Stimulated activated CD8-positive, alpha-beta memory T cell treated with anti-CD3 and anti-CD28 coated beads, Interleukin-2, amount 100 ng/mL, for 1 hour (primary cell): ENCODE results near the gene MTHFS.

Experiments used
- DNase-seq, 2 donors: peaks; one replicate each; pipeline ENCODE4 v3.0.0-alpha.2; 2020; ENCODE audit warnings: low read depth in 2 of 2

The MTHFS gene

GRCh38 chr15:79875213-79875612, 21.6 kb downstream of the MTHFS start:
- no peak for DNase-seq

- DNase-seq: no peak
Measured at GRCh38 chr15:79874242-79874641, 22.6 kb downstream of the MTHFS start.

GRCh38 chr15:79872358-79873017, 24.3 kb downstream of the MTHFS start:
- peak in 1 of 2 donors; percentile 16 for DNase-seq

- no peak for DNase-seq
Measured at GRCh38 chr15:79868554-79868953, 28.3 kb downstream of the MTHFS start.

GRCh38 chr15:79863886-79864285, 32.9 kb downstream of the MTHFS start:
- DNase-seq: no peak

- no peak for DNase-seq
Measured at GRCh38 chr15:79862191-79862590, 34.6 kb downstream of the MTHFS start.

GRCh38 chr15:79860661-79861060, 36.2 kb downstream of the MTHFS start:
- DNase-seq: no peak

- no peak for DNase-seq
Measured at GRCh38 chr15:79858469-79858868, 38.3 kb downstream of the MTHFS start.

- peak; percentile 15 to 35 for DNase-seq
Measured at GRCh38 chr15:79853492-79854328, 43.1 kb downstream of the MTHFS start.

- no peak for DNase-seq
Measured at GRCh38 chr15:79849789-79850188, 47.0 kb downstream of the MTHFS start.

- DNase-seq: no peak
Measured at GRCh38 chr15:79846539-79846938, 50.3 kb downstream of the MTHFS start.

- no peak for DNase-seq
Measured at GRCh38 chr15:79844221-79844620, 52.6 kb downstream of the MTHFS start.

- DNase-seq: no peak
Measured at GRCh38 chr15:79837846-79838245, 59.0 kb downstream of the MTHFS start.

- DNase-seq: no peak
Measured at GRCh38 chr15:79834495-79834894, 62.3 kb downstream of the MTHFS start.

GRCh38 chr15:79832367-79833120, 64.3 kb downstream of the MTHFS start:
- DNase-seq: no peak

GRCh38 chr15:79831604-79832003, 65.2 kb downstream of the MTHFS start:
- DNase-seq: no peak

GRCh38 chr15:79829950-79830349, 66.9 kb downstream of the MTHFS start:
- no peak for DNase-seq

GRCh38 chr15:79828447-79828846, 68.4 kb downstream of the MTHFS start:
- DNase-seq: no peak

GRCh38 chr15:79826800-79827199, 70.0 kb downstream of the MTHFS start:
- DNase-seq: no peak

- DNase-seq: no peak
Measured at GRCh38 chr15:79824136-79824701, 72.6 kb downstream of the MTHFS start.

GRCh38 chr15:79820820-79821219, 76.0 kb downstream of the MTHFS start:
- no peak for DNase-seq

GRCh38 chr15:79820176-79820575, 76.6 kb downstream of the MTHFS start:
- DNase-seq: no peak
